ENCODE results near the gene TMA7B.

Gene TMA7B

GRCh38 chr22:39952347-39952746 is 7.8 kb upstream of the TMA7B start:
- DNase-seq (ENCODE audit: low read depth): no peak

GRCh38 chr22:39953101-39953500 is 7.1 kb upstream of the TMA7B start:
- DNase-seq (ENCODE audit: low read depth): no peak

GRCh38 chr22:39954584-39955055 is 5.6 kb upstream of the TMA7B start:
- DNase-seq (ENCODE audit: low read depth): peak; percentile 27

- DNase-seq (ENCODE audit: low read depth): no peak
Measured at GRCh38 chr22:39955675-39956074, 4.5 kb upstream of the TMA7B start.

- no peak for DNase-seq (ENCODE audit: low read depth)
Measured at GRCh38 chr22:39956932-39957664, 3.1 kb upstream of the TMA7B start.

- DNase-seq (ENCODE audit: low read depth): no peak
Measured at GRCh38 chr22:39958009-39958711, 2.0 kb upstream of the TMA7B start.

GRCh38 chr22:39958949-39959639 is 1.1 kb upstream of the TMA7B start:
- DNase-seq (ENCODE audit: low read depth): no peak

- DNase-seq (ENCODE audit: low read depth): peak; percentile 5
Measured at GRCh38 chr22:39960791-39961746, 872 bp downstream of the TMA7B start.

- no peak for DNase-seq (ENCODE audit: low read depth)
Measured at GRCh38 chr22:39962071-39962470, 1.9 kb downstream of the TMA7B start.

GRCh38 chr22:39965748-39966147 is 5.6 kb downstream of the TMA7B start:
- DNase-seq (ENCODE audit: low read depth): no peak

GRCh38 chr22:39966470-39966869 is 6.3 kb downstream of the TMA7B start:
- DNase-seq (ENCODE audit: low read depth): no peak

- no peak for DNase-seq (ENCODE audit: low read depth)
Measured at GRCh38 chr22:39967103-39967829, 7.1 kb downstream of the TMA7B start.

- no peak for DNase-seq (ENCODE audit: low read depth)
Measured at GRCh38 chr22:39967996-39968972, 8.1 kb downstream of the TMA7B start.

- no peak for DNase-seq (ENCODE audit: low read depth)
Measured at GRCh38 chr22:39970742-39971141, 10.5 kb downstream of the TMA7B start.

GRCh38 chr22:39972641-39973040 is 12.4 kb downstream of the TMA7B start:
- no peak for DNase-seq (ENCODE audit: low read depth)

GRCh38 chr22:39973656-39974055 is 13.5 kb downstream of the TMA7B start:
- no peak for DNase-seq (ENCODE audit: low read depth)

- DNase-seq (ENCODE audit: low read depth): no peak
Measured at GRCh38 chr22:39974065-39974464, 13.9 kb downstream of the TMA7B start.

GRCh38 chr22:39979048-39979447 is 18.9 kb downstream of the TMA7B start:
- no peak for DNase-seq (ENCODE audit: low read depth)

- DNase-seq (ENCODE audit: low read depth): no peak
Measured at GRCh38 chr22:39979458-39979857, 19.3 kb downstream of the TMA7B start.

GRCh38 chr22:39980596-39980995 is 20.4 kb downstream of the TMA7B start:
- DNase-seq (ENCODE audit: low read depth): no peak

Data from GM04503 (cell line).